Colonic mucosa (tissue), 4 donors: Measurements from ENCODE around the gene ANKRD9. TPM values are rescaled to one million over a fixed set of nuclear protein-coding genes. Genes with fewer than 3 reads are reported as not detected.

Source experiments
- DNase-seq: peaks from one replicate; pipeline ENCODE4 v3.0.0-alpha.2; 2020
- H3K27ac ChIP-seq: fragments of 200-600 bp; one replicate; pipeline ENCODE4 v1.8.0; 2021
- H3K27me3 ChIP-seq: fragments of 200-600 bp; one replicate; pipeline ENCODE4 v1.8.0; 2021
- H3K36me3 ChIP-seq: fragments of 200-600 bp; one replicate; pipeline ENCODE4 v1.8.0; 2021
- H3K4me1 ChIP-seq: fragments of 200-600 bp; one replicate; pipeline ENCODE4 v1.8.0; 2021; ENCODE audit warnings: mild to moderate bottlenecking
- H3K4me3 ChIP-seq: fragments of 200-600 bp; one replicate; pipeline ENCODE4 v1.8.0; 2021
- H3K9ac ChIP-seq, 2 donors: one replicate each; pipeline ENCODE4 v1.7.0; 2013; ENCODE audit warnings: control low read depth in 2 of 2, low read depth in 2 of 2, low read length in 2 of 2
- H3K9me3 ChIP-seq: fragments of 200-600 bp; one replicate; pipeline ENCODE4 v1.8.0; 2021
- intact Hi-C: fragments of 100-400 bp; cut with DNase I; formaldehyde crosslinking; loops from one replicate; pipeline ENCODE4 v1.14.1; 2022
- total RNA-seq, 2 donors: library from RNA; stranded (reverse); fragmentation: NEBNext Ultra II Directional in 1 of 2; extraction: Animal tissue kit (Norgen Biotek cat#: 25700) in 1 of 2; gene quantifications; one replicate each; pipeline ENCODE4 v1.2.1, GENCODE V29; 2021
- TF ChIP-seq, protein P1 (sequence below): fragments of 200-600 bp; IDR thresholded peaks from one replicate; pipeline ENCODE4 v1.8.0; 2022; ENCODE audit warnings: antibody characterized with exemption, mild to moderate bottlenecking
- donor health status: healthy.
- donor health status: DM: no; HTN: no; CAD: no.
- donor health status: DM: no; HTN: no; CAD: no.

ANKRD9 gene
- total RNA-seq, 2 donors from 2014 or later, result 107 to 115 TPM

DNA sequence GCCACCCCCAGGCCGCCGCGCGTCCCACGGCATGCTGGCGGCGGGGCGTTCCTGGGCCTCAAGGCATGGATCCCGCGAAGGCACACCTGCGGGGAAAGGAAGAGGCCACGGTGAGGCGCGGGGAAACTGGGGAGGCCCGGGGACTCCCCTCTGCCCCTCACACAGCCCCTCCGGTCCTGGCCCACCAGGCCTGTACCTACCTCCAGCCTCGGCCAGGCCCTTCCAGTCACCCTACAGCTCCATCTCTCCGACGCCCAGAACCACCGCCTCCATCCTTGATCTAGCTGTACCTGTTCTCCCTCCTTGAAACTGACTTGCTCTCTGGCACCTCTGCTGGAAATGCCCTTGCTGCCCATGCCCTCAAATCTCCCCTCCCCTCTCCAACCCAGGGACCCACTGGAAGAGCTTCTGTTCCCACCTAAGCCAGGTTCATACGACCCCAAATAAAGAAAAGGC lies 1.7 kb downstream of the ANKRD9 start:
- TF ChIP-seq, protein P1, sequence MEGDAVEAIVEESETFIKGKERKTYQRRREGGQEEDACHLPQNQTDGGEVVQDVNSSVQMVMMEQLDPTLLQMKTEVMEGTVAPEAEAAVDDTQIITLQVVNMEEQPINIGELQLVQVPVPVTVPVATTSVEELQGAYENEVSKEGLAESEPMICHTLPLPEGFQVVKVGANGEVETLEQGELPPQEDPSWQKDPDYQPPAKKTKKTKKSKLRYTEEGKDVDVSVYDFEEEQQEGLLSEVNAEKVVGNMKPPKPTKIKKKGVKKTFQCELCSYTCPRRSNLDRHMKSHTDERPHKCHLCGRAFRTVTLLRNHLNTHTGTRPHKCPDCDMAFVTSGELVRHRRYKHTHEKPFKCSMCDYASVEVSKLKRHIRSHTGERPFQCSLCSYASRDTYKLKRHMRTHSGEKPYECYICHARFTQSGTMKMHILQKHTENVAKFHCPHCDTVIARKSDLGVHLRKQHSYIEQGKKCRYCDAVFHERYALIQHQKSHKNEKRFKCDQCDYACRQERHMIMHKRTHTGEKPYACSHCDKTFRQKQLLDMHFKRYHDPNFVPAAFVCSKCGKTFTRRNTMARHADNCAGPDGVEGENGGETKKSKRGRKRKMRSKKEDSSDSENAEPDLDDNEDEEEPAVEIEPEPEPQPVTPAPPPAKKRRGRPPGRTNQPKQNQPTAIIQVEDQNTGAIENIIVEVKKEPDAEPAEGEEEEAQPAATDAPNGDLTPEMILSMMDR, result peak; percentile 12
- intact Hi-C loops, result no loop called here
- peak overlapping the region; percentile 47 for H3K4me3 ChIP-seq
- H3K27ac ChIP-seq, result peak overlapping the region; percentile 95
- H3K27me3 ChIP-seq, result no peaks in the 10 kb centered on the region
- H3K9me3 ChIP-seq, result no peaks in the 10 kb centered on the region
- no peak for DNase-seq
- H3K9ac ChIP-seq, result peak overlapping the region; percentile 36 to 99
- peaks cover 9% of the 10 kb centered on the region for H3K4me1 ChIP-seq
- H3K36me3 ChIP-seq, result no peaks in the 10 kb centered on the region

DNA sequence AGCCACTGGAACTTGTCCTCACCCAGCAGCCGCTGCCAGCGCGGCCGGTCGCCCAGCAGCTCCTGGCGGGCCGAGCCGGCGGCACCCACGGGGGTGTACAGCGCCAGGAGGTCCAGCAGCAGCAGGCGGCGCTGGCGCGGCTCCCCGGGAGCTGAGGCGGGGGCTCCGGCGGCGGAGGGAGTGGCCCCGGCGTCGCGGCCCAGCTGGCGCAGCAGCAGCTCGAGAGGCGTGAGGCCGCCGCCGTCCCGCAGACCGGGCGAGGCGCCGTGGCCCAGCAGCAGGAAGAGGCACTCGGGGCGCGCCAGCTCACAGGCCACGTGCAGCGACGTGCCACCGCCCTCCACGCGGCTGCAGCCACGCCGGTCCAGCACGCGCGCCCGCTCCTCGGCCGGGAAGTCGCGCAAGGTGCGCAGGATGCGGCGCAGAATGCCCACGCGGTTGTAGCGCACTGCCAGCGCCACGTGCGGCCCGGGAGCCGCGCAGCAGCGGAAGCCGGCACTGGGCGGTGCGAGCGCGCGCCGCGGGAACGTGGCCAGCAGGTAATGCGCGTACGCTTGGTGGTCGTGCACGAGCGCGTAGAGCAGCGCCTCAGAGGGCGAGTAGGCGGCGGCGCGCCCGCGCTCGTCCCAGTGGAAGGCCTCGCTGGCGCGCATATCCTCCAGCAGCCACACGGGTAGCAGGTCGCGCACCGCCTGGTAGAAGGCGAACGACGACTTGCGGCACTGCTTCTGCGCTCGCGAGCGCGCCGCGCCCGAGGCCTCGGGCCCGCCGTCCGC lies 2.3 kb downstream of the ANKRD9 start:
- Histone ChIP-seq H3K9ac (no peak overlapping the region), H3K27ac (no peak overlapping the region), H3K36me3 (no peaks in the 10 kb centered on the region), H3K4me3 (no peak overlapping the region), H3K27me3 (no peaks in the 10 kb centered on the region), H3K9me3 (no peaks in the 10 kb centered on the region), H3K4me1 (peaks cover 9% of the 10 kb centered on the region)
- TF ChIP-seq, protein P1, result no peak
- intact Hi-C loops, result no loop called here
- no peak for DNase-seq

DNA sequence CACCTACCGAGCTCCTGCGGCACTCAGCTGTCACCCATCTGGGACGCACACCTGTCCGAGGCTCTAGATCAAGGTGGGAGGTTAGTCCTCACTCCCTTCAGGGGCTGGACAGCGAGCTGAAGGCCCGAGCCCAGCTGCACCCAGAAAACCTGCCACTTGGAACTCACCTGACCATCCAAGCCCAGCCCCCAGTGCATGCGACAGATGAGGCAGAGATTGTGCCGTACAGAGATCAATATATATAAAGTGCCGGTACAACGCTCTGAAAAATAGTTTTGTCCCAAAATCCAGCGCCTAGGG lies 3.0 kb downstream of the ANKRD9 start:
- H3K36me3 ChIP-seq, result no peaks in the 10 kb centered on the region
- peaks cover 8% of the 10 kb centered on the region for H3K4me1 ChIP-seq
- intact Hi-C loops, result no loop called here
- no peak overlapping the region for H3K27ac ChIP-seq
- no peak for DNase-seq
- H3K9me3 ChIP-seq, result no peaks in the 10 kb centered on the region
- TF ChIP-seq, protein P1, result no peak
- H3K27me3 ChIP-seq, result no peaks in the 10 kb centered on the region
- H3K9ac ChIP-seq, result no peak overlapping the region
- no peak overlapping the region for H3K4me3 ChIP-seq

DNA sequence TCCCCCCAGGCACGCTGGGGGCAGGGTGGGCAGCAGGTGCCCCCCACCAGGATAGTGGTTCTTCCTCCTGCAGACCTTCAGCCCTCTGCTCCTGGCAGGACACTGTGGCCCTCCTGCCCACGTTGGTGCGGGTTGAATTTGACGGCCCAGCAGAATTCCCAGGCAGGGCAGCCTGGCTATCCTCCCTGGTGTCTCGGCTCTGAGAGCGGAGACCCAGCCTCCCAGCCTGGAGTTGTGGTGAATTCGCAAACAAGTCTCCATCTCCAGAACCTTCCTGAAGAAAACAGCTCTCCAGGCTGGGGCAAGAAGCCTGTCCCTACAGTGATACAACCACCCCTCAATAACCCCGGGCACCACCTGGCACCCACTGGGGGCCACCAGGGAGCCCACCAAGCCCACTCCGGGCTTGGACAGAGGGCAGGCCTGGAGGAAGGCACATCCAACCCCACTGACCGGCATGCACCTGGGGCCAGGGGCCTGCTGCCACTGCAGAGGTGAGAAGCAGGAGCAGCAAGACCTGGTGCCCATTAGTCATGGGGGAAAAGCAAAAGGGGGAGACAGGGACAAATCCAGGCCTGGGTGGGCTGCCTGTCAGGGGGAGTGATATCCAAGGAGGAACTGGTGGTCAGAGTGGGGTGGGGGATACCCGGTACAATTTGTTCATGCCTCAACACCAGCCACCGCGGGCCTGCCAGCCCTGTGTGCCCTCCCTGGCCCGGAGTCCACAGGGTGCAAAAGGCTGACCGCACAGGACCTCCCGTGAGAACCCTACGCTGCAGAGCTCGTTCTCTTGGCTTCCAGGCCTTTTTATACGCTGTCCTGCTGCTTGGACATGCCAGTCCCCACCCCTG lies 3.6 kb downstream of the ANKRD9 start:
- H3K27ac ChIP-seq, result no peak overlapping the region
- no peaks in the 10 kb centered on the region for H3K36me3 ChIP-seq
- intact Hi-C loops, result no loop called here
- H3K4me3 ChIP-seq, result no peak overlapping the region
- no peaks in the 10 kb centered on the region for H3K27me3 ChIP-seq
- TF ChIP-seq, protein P1, result no peak
- DNase-seq, result no peak
- H3K4me1 ChIP-seq, result peaks cover 2% of the 10 kb centered on the region
- H3K9me3 ChIP-seq, result no peaks in the 10 kb centered on the region
- no peak overlapping the region for H3K9ac ChIP-seq

DNA sequence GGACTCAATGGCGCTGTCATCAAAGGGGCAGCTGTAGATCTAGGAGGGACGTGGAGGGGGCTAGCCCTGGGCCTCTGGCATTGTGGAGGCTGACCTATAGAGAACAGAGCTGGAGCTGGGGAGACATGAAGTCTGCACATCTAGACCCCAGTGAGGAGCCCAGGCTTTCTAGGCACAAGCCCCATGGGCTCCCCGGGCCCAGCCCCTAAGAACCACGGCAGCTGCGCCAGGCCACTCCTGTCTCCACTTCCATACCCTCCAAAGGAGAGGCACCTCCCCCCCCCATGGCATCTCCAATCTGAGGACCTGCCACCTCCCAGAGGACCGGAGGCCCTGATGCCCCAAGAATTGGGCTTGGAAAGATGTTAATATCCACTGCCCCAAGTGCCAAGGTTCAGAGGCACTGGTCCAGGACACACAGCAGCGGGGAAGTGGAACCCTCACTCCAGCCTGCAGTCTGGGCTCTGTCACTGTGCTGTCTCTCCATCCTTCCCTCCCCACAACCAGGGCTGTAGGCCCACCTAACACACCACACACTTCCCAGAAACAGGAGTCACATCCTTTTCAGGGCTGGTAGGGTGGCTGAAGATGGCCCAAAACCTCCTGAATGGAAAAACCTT lies 4.5 kb downstream of the ANKRD9 start:
- Histone ChIP-seq H3K9ac (no peak overlapping the region), H3K36me3 (no peaks in the 10 kb centered on the region), H3K9me3 (no peaks in the 10 kb centered on the region), H3K27me3 (no peaks in the 10 kb centered on the region), H3K4me3 (no peak overlapping the region), H3K27ac (no peak overlapping the region), H3K4me1 (no peaks in the 10 kb centered on the region)
- TF ChIP-seq, protein P1, result no peak
- intact Hi-C loops, result no loop called here
- DNase-seq, result no peak
